CD4-positive, alpha-beta T cell treated with Interleukin-4 for 4 hours (primary cell): ENCODE measurements around the gene PSMD10.
A peak's percentile ranks its signal among the peaks of the same experiment; 100 is the strongest.

ENCODE experiments used
- DNase-seq: peaks from one replicate; pipeline ENCODE4 v3.0.0-alpha.2; 2020

PSMD10 gene

GRCh38 chrX:108071578-108071977, 19.8 kb downstream of the PSMD10 start:
- DNase-seq, result no peak

- DNase-seq, result peak; percentile 14
Measured at GRCh38 chrX:108070891-108071290, 20.5 kb downstream of the PSMD10 start.

GRCh38 chrX:108068121-108068520, 23.2 kb downstream of the PSMD10 start:
- no peak for DNase-seq

- no peak for DNase-seq
Measured at GRCh38 chrX:108064613-108065012, 26.7 kb downstream of the PSMD10 start.

- no peak for DNase-seq
Measured at GRCh38 chrX:108064001-108064400, 27.3 kb downstream of the PSMD10 start.

GRCh38 chrX:108059801-108060200, 31.5 kb downstream of the PSMD10 start:
- DNase-seq, result no peak

GRCh38 chrX:108055546-108055945, 35.8 kb downstream of the PSMD10 start:
- no peak for DNase-seq

GRCh38 chrX:108053218-108053617, 38.1 kb downstream of the PSMD10 start:
- DNase-seq, result no peak

GRCh38 chrX:108049649-108050048, 41.7 kb downstream of the PSMD10 start:
- no peak for DNase-seq

- no peak for DNase-seq
Measured at GRCh38 chrX:108044554-108045256, 46.6 kb downstream of the PSMD10 start, which contains the start of gene VSIG1. TSS of gene VSIG1 (plus strand) at chrX:108045065. CDS start at chrX:108045131, 66 bp downstream.

- DNase-seq, result no peak
Measured at GRCh38 chrX:108036298-108036973, 54.9 kb downstream of the PSMD10 start.

GRCh38 chrX:108034725-108035124, 56.6 kb downstream of the PSMD10 start:
- no peak for DNase-seq
